Heart right ventricle (tissue), 16 donors: ENCODE measurements around the gene NGDN. TPM values are rescaled to one million over a fixed set of nuclear protein-coding genes. Genes with fewer than 3 reads are reported as not detected.

ENCODE experiments used
- ATAC-seq, 8 donors: fragments of 200-7000 bp; cut with Tn5 transposase; one replicate each; pipeline ENCODE4 v1.9.1; 2020; ENCODE audit warnings: mild to moderate bottlenecking in 8 of 8, moderate library complexity in 8 of 8, moderate number of reproducible peaks in 1 of 8
- DNase-seq, 2 donors: peaks; one replicate each; pipeline ENCODE4 v3.0.0-alpha.2; 2020
- H3K27ac ChIP-seq, 10 donors: fragments of 200-600 bp; sonication (generic) in 2 of 10; one replicate each; pipeline versions ENCODE4 v1.5.0 to v1.8.0; 2020 to 2022; ENCODE audit warnings: mild to moderate bottlenecking in 3 of 10
- H3K27me3 ChIP-seq, 7 donors: fragments of 200-600 bp; one replicate each; pipeline ENCODE4 v1.8.0; 2021 to 2022; ENCODE audit warnings: mild to moderate bottlenecking in 2 of 7
- H3K36me3 ChIP-seq, 9 donors: fragments of 200-600 bp; sonication (generic) in 1 of 9; one replicate each; pipeline versions ENCODE4 v1.5.0 to v1.8.0; 2020 to 2022; ENCODE audit warnings: mild to moderate bottlenecking in 2 of 9
- H3K4me1 ChIP-seq, 9 donors: fragments of 200-600 bp; sonication (generic) in 1 of 9; one replicate each; pipeline versions ENCODE4 v1.5.0 to v1.8.0; 2020 to 2022; ENCODE audit warnings: mild to moderate bottlenecking in 4 of 9
- H3K4me3 ChIP-seq, 10 donors: fragments of 200-600 bp; sonication (generic) in 2 of 10; one replicate each; pipeline versions ENCODE4 v1.5.0 to v1.8.0; 2020 to 2022; ENCODE audit warnings: mild to moderate bottlenecking in 7 of 10, moderate library complexity in 2 of 10
- H3K9me3 ChIP-seq, 11 donors: fragments of 200-600 bp in 10 of 11; sonication (generic) in 2 of 11; one replicate each; pipeline versions ENCODE4 v1.5.0 to v1.8.0; 2013 to 2022; ENCODE audit warnings: mild to moderate bottlenecking in 2 of 11, control low read depth in 1 of 11, moderate library complexity in 1 of 11
- WGBS, 2 donors: extraction: QIAGEN DNeasy Blood & Tissue Kit; methylation state at CpG; one replicate each; pipeline ENCODE4 v1.1.7; 2013; ENCODE audit warnings: inconsistent platforms in 1 of 2; 5-methylcytosine and 5-hydroxymethylcytosine counted together
- intact Hi-C, 10 donors: fragments of 100-400 bp; cut with DNase I; formaldehyde crosslinking; loops; one replicate each; pipeline versions ENCODE4 v1.11.1 to v1.14.2; 2022
- long read RNA-seq, 3 donors: library from polyadenylated mRNA; unstranded; transcript quantifications; one replicate each; pipeline ENCODE4 v2.0.0, GENCODE V29; 2020 to 2021
- polyA plus RNA-seq, 2 donors: library from polyadenylated mRNA; stranded (reverse); fragments of 200-250 nt; gene quantifications; one replicate each; pipeline ENCODE4 v1.2.3, GENCODE V29; 2013
- total RNA-seq, 10 donors: library from RNA; stranded (reverse); fragmentation: NEBNext Ultra II Directional in 3 of 10; extraction: Animal tissue kit (Norgen Biotek cat#: 25700) in 3 of 10; gene quantifications; one replicate each; pipeline versions ENCODE4 v1.2.1 to v1.2.4, GENCODE V29; 2021 to 2023
- TF ChIP-seq, protein P1 (sequence below), 9 donors: fragments of 200-600 bp; sonication (generic) in 2 of 9; IDR thresholded peaks; one replicate each; pipeline versions ENCODE4 v1.5.0 to v1.8.0; 2021 to 2022; ENCODE audit warnings: antibody characterized with exemption in 9 of 9, mild to moderate bottlenecking in 5 of 9, moderate library complexity in 1 of 9
- donor health status: Arrhythmogenic right ventricular cardiomyopathy.
- donor health status: ischemic (EF 13 %, LVEDD 7.1; RV severe dilation, severe dysfunction).
- donor health status: healthy with polysubstance abuse.
- donor health status: DM: no; HTN: yes; CAD: no.
- donor health status: DM: no; HTN: no; CAD: no.
- donor health status: ischemic (EF 25% LVEDD 6.9; RV normal size, moderate dysfunction).
- donor health status: ischemic (EF 25% LVEDD 5.7; RV mildly dilated, moderate dysfunction).
- donor health status: healthy.
- donor health status: DM: yes; HTN: yes; CAD: no.
- donor health status: Ischemic cardiomyopathy.
- donor health status: ischemic (EF 35%, LVEDD 5.7; RV mildly dilated, moderate dysfunction).
- donor health status: nonischemic (EF 11% LVEDD 7.7; RV severe dilation, severe dysfunction).
- donor health status: DM: yes; HTN: yes; CAD: no.
- donor health status: PGD.
- donor health status: ischemic (EF 29% LVEDD 5.4; RV normal size, mild dysfunction).
- donor health status: nonischemic (EF 23%, LVEDD 6.1; RV moderate dilation, normal function).

NGDN gene, protein sequence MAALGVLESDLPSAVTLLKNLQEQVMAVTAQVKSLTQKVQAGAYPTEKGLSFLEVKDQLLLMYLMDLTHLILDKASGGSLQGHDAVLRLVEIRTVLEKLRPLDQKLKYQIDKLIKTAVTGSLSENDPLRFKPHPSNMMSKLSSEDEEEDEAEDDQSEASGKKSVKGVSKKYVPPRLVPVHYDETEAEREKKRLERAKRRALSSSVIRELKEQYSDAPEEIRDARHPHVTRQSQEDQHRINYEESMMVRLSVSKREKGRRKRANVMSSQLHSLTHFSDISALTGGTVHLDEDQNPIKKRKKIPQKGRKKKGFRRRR
- total RNA-seq (10 to 100 TPM; 14.4 to 20.9 (median 17.2) TPM), polyA plus RNA-seq (10 to 100 TPM; 22.2 to 40.5 TPM)
- long read RNA-seq, donor 1, transcript NGDN-202 (11 exons, 1,143 nt) = major isoform, 36 of 45 reads
- long read RNA-seq, donor 1, partial matches to known transcripts = 3 of 45 reads
- long read RNA-seq, donor 1, other reads (novel, unspliced or antisense) = 2 of 45 reads
- long read RNA-seq, donor 2, transcript NGDN-202 (11 exons, 1,143 nt) = major isoform, 17 of 26 reads
- long read RNA-seq, donor 2, partial matches to known transcripts = 3 of 26 reads
- long read RNA-seq, donor 2, other reads (novel, unspliced or antisense) = 5 of 26 reads
- long read RNA-seq, donor 3, transcript NGDN-202 (11 exons, 1,143 nt) = major isoform, 37 of 52 reads
- long read RNA-seq, donor 3, partial matches to known transcripts = 7 of 52 reads
- long read RNA-seq, donor 3, other reads (novel, unspliced or antisense) = 8 of 52 reads

GRCh38 chr14:23469127-23469905, at the start of gene NGDN:
Gene NGDN, plus strand, starts transcription at chr14:23469703. Its CDS starts 13 bp downstream, at chr14:23469716.
- Histone ChIP-seq H3K27me3 (no peaks in the 10 kb centered on the region), H3K27ac (peak within 1 kb of the TSS; percentile 63 to 92 (median 81)), H3K36me3 (peaks cover 0 to 38% (median 24%) of the 10 kb centered on the region in 9 donors), H3K4me3 (peak within 1 kb of the TSS; percentile 64 to 93 (median 82)), H3K4me1 (peaks cover 0 to 15% (median 10%) of the 10 kb centered on the region in 9 donors), H3K9me3 (no peaks in the 10 kb centered on the region)
- TF ChIP-seq, protein P1, sequence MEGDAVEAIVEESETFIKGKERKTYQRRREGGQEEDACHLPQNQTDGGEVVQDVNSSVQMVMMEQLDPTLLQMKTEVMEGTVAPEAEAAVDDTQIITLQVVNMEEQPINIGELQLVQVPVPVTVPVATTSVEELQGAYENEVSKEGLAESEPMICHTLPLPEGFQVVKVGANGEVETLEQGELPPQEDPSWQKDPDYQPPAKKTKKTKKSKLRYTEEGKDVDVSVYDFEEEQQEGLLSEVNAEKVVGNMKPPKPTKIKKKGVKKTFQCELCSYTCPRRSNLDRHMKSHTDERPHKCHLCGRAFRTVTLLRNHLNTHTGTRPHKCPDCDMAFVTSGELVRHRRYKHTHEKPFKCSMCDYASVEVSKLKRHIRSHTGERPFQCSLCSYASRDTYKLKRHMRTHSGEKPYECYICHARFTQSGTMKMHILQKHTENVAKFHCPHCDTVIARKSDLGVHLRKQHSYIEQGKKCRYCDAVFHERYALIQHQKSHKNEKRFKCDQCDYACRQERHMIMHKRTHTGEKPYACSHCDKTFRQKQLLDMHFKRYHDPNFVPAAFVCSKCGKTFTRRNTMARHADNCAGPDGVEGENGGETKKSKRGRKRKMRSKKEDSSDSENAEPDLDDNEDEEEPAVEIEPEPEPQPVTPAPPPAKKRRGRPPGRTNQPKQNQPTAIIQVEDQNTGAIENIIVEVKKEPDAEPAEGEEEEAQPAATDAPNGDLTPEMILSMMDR (IDR thresholded peaks at IDR 0.05) = peak; percentile 77 to 92 (median 85)
- ATAC-seq = peak; percentile 94 to 98 (median 97)
- 1% methylated on average over 41 of the region's 41 CpGs for WGBS, 2 donors
- DNase-seq = peak; percentile 92 to 98
- intact Hi-C loops = loop anchor here in 8 of 10 donors (1.0 to 10.0 kb wide), 6 partner anchors 85 to 162 kb away; partner anchors contain the start of genes PABPN1 (in 7 of the 8) and BCL2L2 (in 1 of the 8)

DNA sequence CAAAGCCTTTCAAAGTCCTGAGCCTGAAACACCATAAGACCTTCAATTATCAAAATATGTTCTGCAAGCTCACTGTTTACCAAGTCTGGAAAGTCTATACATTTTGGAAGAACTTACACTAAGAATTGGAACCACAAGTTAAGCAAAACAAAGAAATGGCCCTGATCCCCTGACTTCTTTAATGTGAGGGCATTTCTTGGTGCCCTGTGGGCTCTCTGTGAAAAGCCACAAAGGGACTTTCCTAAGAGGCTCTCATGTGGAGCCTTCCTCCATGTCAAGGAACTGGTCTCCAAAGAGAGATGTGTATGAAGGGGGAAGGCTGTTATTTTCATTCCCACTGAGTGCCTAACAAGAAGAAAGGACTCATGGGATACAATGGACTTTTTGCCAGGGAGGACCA, 47.9 kb upstream of the NGDN start:
- intact Hi-C loops = no loop called here
- H3K36me3 ChIP-seq = peaks cover 0 to 74% (median 5%) of the 10 kb centered on the region in 9 donors
- H3K27me3 ChIP-seq = no peaks in the 10 kb centered on the region
- H3K27ac ChIP-seq = peak overlapping the region in 6 of 10 donors; percentile 9 to 56 (median 42)
- ATAC-seq = no peak
- peaks cover 0 to 39% (median 0%) of the 10 kb centered on the region in 9 donors for H3K4me1 ChIP-seq
- peak overlapping the region in 2 of 10 donors; percentile 11 to 20 for H3K4me3 ChIP-seq
- no peaks in the 10 kb centered on the region for H3K9me3 ChIP-seq
- no peak for DNase-seq
- TF ChIP-seq, protein P1 (IDR thresholded peaks at IDR 0.05) = no peak

DNA sequence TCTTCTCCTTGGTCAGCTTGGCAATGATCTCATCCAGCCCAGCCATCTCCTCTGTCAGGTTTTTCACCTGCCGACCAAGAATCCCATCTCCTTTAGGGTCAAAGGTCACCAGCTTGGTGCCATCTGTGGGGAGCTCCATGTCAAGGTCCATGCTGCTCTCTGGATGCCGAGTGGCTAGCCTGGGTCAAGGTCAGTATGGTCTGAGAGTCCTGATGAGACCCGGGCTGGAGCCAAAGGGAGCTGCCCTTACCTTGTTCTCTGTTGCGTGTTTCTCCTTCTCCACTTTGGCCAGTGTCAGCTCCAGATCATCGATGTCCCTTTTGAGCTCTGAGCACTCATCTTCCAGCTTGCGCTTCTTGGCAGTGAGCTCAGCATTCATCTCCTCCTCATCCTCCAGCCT, 45.8 kb upstream of the NGDN start:
- Histone ChIP-seq H3K4me3 (peak overlapping the region in 1 of 10 donors; percentile 16), H3K27ac (peak overlapping the region in 6 of 10 donors; percentile 5 to 69 (median 42)), H3K9me3 (no peaks in the 10 kb centered on the region), H3K36me3 (peaks cover 0 to 54% (median 8%) of the 10 kb centered on the region in 9 donors), H3K4me1 (peaks cover 0 to 31% (median 0%) of the 10 kb centered on the region in 9 donors), H3K27me3 (no peaks in the 10 kb centered on the region)
- DNase-seq (peak in 1 of 2 donors; percentile 6), ATAC-seq (peak in 3 of 8 donors; percentile 1 to 7 (median 1))
- 50 to 59% methylated on average over 6 of the region's 6 CpGs for WGBS, 2 donors
- TF ChIP-seq, protein P1 (IDR thresholded peaks at IDR 0.05) = no peak
- intact Hi-C loops = no loop called here
